Stomach (tissue), 4 donors: ENCODE data around the gene PRKN.

ENCODE experiments used
- POLR2A ChIP-seq, 4 donors: fragments of 450-650 bp; IDR thresholded peaks; one replicate each; pipeline ENCODE4 v1.6.1; 2016; ENCODE audit warnings: antibody characterized with exemption in 4 of 4, control low read depth in 2 of 4, mild to moderate bottlenecking in 1 of 4, moderate library complexity in 1 of 4
- POLR2AphosphoS5 ChIP-seq, 3 donors: sonication (generic); formaldehyde crosslinking; IDR thresholded peaks; one replicate each; pipeline ENCODE4 v1.6.1; 2016; ENCODE audit warnings: antibody characterized with exemption in 3 of 3

DNA sequence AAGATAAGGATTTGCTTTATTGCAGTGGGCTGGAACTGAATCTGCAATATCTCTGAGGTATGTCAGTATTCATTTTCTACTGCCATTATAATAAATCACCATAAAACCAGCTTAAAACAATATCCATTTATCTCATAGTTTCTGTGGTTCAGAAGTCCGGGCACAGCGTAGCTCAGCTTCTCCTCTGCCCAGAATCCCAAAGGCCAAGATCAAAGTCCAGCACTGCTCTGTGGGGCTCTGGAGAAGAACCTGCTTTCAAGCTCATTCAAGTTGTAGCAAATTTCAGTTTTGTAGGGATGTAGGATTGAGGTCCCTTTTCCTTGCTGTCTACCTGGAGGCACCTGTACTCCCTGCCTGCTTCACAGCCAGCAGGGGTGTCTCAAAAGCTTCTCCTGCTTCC, 1113.9 kb downstream of the PRKN start:
- no peak for TF ChIP-seq POLR2AphosphoS5 (IDR thresholded peaks at IDR 0.05)
- no peak for TF ChIP-seq POLR2A (IDR thresholded peaks at IDR 0.05)
